NCI-H524 treated with DMSO at 0.1 percent for 48 hours (cell line): ENCODE measurements around the gene GAB3.
"Not testable (repeated sequence)": the region's sequence is repeated elsewhere in the genome, so short reads cannot be mapped to it uniquely, and the experiment has no call there.

ENCODE experiments used
- DNase-seq: peaks from one replicate; lab custom pipeline; 2025; lab: John Stamatoyannopoulos, UW

GAB3 gene

DNA sequence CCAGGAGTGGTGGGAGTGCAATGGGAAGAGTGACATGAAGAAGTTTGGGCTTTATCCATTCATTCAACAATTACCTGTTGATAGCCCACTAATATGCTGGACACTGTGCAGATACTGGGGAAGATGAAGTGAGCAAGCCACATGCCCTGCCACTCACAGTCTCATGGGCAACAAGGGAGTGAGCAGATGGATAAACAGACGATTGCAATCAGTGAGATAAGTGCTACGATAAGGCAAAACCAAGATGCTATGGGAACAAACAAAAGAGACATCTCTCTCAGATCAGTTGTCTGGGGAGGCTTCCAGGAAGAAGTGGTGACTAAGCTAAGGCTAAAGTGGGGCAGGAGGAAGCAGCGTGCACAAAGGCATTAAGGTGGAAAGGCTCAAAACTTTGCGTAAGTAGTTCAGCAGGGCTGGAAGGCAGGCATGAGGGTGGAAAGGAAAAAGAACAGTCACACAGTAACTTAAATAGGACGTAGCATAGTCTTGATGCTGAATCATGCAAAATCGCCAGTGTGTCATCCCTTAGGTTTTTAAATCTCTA is 31.7 kb downstream of the GAB3 start:
- DNase-seq = no peak

DNA sequence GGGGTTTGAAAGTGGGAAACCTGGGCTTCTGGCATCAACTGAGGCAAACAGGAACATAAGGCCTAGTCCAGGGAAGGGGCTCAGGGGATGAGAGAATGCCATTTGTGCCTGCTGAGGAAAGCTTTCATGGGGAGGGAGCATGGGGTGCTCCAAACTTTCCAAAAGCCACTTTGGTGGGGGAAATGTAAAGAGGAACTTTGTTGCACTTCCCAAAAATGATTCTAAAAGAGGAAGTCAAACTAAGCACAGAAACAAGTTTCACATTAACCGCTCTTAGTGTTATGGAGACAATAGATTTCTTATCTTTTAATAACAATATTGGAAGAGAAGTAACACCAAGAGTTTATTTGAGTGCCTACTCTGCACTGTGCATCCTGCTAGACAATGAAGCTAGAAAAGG is 32.3 kb downstream of the GAB3 start:
- no peak for DNase-seq

DNA sequence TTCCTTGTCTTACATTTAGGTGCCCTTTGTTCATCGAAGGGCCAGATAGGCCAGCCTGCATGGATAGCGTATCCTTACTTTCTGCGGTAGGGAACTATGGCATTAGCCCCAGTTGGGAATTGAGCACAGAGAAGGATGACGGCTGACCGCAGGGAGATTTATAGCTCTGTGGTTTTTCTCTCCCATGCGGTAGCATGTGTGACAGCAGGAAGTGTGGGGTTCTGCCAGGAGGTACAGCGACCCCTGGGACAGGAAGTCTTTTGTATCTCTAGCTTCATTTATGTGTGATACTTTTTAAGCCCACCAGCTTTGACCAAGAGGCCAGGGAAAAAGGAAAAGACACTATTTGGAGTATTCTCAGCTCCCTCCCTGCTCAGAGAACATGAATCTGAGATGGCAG is 33.1 kb downstream of the GAB3 start:
- DNase-seq = no peak

DNA sequence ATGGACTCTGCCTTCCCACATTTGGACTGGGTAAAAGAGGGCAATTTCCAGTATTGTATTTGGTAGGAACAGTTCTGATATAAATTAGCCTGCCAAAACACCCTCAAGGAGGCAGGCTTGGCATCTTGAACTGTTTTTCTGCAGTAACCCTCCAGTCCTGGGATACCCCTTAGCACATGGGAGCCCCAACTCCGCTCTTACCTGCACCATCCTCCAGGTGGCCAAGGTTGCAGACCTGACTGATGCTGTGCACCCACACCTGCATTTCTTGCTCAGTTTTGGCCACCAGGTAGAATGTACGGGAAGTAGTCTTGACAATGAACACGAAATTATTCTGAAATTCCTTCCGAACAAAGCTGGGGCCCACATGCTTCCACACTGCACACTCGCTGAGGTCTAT is 35.1 kb downstream of the GAB3 start:
- no peak for DNase-seq

DNA sequence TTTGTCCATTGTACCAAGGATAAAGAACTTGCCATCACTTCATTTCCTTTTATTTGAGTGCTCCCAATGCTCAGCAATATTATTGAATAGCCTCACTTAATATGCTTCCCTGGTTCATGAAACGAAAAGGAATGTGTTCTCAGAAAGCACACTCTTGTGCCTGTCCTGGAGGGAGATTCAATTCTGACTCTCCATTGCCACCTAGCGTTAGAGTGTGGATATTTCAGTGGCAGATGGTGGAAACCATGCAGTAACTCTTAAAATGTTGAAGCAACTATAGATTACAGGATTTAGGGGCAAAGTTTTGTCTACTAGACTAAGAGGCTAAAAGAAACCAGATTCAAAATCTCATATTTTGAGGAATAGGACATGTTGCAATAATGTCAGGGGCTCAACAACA is 36.0 kb downstream of the GAB3 start:
- DNase-seq = no peak

DNA sequence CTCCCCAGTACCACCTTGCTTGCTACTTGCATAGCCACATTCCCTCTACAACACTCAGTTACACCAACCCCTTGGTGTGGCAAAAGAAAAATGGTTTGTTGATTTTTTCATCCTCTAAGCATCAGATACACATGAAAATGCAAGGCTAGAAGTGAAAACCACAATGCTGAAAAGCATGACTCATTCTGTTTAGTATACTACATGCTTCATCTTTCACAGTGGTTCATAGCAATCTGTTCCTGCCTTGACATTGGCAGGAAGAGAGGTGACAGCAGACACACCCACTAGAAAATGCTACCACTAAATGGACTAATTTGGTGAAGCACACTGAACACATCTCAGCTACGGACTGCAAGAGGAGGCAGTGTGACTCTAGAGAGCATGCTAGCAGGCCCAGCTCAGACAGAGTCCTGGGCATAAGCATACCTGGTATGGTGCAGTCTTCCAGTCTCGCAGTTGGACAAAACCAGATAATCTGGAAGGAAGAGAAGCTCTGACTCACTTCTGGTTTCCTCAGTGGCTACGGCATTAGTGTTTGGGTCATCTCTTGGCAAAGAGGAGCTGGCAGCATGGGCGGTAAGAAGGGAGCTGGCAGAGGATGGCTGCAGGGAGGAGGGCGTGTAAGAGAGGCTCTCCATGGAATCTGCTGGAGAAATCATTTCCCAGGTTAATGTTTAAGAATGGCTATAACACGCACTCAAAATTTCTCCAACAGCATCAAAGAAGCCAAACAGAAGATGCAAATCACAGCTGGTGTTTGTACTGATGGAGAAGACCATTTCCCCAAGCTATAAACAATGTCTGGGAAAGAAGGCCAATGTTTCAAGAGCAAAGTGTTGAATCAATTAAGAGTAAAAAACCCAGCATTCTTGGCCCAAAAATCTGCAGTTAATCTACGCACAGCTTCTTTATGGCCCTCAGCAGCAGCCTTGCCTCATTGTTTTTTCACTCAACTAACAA is 37.8 kb downstream of the GAB3 start:
- DNase-seq = no peak

DNA sequence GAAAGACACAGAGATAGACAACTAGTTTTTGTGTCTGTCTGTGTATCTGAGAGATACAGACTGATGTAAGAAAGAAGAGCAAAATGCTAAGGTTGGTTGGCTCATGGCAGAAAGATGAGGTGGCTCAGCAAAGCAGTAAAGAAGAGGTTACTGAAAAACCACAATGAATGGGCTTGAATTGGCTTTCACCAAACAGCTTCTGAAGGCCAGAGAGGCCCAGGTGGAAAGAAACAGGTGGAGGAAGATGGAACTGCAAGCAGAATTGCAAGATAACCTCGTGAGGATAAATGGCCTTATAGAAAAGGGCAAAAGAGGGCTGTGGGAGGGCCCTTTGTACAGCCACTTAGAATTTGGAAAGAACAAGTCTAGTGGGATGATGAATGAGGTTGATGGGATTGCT is 39.6 kb downstream of the GAB3 start:
- DNase-seq = no peak

DNA sequence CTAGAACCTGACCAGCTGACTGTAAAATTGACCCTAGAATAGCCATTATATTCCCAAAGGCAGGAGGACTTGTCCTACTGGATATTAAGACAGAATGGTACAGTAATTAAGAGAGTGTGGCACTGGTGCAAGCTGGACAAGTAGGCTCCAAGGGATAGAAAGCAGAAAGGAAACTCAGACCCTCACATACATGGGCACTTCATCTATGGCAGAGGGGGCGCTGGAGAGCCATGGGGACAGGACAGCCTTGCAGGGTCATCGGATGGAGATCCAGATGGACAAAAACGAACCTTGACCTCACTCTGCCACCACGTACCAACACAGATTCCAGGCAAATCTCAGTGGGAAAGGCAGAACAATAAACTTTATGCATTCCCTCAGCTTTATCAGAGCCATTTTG is 40.6 kb downstream of the GAB3 start:
- no peak for DNase-seq

DNA sequence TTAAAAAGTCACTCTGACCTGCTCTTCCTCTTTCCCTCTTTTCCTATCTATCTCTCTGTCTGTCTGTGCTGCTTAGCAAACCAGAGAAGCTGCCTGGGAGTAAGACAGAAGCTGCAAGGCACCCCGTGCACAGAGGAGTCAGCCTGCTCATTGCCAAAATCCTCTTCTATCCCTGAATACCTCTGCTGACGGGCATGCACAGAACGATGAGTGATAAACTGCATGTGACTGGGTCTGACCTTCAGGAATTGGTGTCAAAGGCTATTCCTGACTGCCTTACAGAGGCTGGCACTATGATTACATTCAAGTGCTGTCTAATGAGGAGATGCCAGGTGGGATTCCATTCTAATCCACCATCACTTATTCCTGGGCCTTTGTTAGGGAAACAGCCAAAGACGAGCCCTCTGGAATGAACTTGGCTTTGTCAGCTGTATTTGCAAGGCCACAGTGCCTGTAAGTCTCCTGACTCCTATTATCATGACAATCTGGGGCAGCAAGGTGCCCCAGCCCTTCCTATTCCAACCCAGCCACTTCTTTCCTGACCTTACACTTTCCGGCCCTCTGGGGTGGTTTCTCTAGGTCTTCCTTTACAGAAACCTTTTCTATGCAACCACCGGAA is 52.1 kb downstream of the GAB3 start:
- no peak for DNase-seq

DNA sequence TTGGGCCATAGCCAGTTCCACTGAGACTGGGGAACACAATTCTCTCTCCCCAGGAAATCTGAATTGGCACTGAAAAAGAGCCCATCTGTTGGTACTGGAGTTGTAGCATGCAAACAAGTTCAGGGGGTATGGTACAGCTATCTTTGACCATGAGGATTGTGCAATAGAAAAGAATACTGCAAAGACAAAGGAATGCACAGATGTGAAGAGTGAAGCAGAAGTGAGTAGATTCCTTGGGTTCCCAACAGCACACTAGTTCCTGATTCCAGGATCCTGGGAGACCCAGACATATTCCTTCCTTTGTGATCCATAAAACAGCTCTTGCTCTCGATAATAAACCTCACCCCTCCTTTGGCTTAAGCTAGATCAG is 54.2 kb downstream of the GAB3 start:
- DNase-seq = no peak

DNA sequence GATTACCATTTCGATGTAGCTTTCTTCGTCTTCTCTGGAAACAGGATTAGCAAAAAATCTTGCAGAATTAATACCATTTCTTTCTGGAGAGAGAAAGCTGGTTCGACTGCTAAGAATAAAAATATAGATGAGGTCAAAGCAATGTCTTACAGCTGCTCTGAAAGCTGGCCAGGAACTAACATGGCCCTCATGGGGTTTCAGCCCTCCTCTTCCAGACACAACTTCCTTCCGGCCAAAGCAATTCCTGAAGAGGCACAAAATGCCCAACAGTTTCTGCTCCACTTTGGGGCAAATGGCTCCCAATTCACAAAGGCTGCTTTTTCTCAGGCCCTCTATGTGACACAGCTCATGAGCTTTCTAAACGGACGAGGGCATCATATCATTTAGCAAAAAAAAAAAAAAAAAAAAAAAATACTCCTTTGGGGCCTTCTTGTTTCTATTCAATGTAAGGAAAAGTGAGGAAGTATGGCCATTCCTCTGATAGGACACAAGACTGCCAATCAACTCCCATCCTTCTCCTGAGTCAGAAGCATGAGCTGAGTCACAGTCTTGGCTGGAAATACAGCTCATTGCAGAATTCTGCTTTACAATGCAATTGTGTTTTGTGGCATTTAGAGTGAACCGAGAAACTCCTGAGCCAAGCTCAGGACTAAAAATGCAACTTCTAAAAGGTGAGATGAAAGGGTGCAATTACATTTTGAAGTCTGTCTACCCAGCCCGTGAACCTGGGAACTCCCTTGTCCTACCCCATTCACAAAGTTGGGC is 54.8 kb downstream of the GAB3 start:
- DNase-seq = no peak

DNA sequence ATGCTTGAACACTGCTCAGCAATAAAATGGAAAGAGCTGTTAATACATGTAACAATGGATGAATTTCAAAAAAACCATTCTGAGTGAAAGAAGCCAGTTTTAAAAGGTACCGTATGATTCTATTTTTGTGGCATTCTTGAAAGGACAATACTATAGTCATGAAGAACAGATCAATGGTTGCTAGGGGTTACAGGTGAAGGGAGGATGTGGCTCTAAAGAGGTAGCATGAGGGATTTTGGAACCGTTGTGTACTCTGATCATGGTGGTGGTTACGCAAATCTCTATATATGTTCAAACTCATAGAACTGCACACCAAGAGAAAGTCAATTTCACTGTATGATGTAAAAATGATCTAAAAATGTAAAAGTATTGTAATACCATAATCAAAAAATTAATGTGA is 57.5 kb downstream of the GAB3 start:
- DNase-seq = no peak

DNA sequence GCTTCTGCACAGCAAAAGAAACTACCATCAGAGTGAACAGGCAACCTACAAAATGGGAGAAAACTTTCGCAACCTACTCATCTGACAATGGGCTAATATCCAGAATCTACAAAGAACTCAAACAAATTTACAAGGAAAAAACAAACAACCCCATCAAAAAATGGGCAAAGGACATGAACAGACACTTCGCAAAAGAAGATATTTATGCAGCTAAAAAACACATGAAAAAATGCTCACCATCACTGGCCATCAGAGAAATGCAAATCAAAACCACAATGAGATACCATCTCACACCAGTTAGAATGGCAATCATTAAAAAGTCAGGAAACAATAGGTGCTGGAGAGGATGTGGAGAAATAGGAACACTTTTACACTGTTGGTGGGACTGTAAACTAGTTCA is 60.4 kb downstream of the GAB3 start:
- DNase-seq = not testable (repeated sequence)

DNA sequence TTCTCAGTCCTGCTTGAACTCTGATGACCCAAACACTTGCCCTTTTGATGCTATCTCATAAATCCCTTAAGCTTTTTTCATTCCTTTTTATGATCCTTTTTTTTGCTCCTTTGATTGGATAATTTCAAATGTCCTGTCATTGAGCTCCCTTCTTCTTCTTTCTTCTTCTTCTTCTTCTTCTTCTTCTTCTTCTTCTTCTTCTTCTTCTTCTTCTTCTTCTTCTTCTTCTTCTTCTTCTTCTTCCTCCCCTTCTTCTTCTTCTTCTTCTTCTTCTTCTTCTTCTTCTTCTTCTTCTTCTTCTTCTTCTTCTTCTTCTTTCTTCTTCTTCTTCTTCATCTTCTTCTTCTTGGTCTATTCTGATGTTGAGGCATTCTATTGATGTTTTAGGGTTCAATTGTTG is 78.8 kb downstream of the GAB3 start:
- DNase-seq = not testable (repeated sequence)

DNA sequence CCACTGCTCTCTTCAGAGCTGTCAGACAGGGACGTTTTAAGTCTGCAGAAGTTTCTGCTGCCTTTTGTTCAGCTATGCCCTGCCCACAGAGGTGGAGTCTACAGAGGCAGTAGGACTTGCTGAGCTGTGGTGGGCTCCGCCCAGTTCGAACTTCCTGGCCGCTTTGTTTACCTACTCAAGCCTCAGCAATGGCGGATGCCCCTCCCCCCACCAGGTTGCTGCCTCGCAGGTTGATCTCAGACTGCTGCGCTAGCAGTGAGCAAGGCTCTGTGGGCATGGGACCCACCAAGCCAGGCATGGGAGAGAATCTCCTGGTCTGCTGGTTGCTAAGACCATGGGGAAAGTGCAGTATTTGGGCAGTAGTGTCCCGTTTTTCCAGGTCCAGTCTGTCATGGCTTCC is 80.0 kb downstream of the GAB3 start:
- DNase-seq = not testable (repeated sequence)

DNA sequence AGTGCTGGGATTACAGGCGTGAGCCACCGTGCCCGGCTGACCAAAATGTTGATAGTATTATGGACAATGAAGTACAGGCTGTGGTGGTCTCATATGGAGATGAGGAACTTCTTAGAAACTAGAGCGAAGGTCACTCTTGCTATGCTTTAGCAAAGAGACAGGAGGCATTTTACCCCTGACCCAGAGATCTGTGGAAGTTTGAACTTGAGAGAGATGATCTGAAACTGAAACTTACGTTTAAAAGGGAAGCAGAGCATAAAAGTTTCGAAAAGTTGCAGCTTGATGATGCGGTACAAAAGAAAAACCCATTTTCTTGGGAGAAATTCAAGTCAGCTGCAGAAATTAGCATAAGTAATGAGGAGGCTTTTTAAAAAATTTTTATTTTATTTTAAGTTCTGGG is 89.0 kb downstream of the GAB3 start:
- DNase-seq = no peak

DNA sequence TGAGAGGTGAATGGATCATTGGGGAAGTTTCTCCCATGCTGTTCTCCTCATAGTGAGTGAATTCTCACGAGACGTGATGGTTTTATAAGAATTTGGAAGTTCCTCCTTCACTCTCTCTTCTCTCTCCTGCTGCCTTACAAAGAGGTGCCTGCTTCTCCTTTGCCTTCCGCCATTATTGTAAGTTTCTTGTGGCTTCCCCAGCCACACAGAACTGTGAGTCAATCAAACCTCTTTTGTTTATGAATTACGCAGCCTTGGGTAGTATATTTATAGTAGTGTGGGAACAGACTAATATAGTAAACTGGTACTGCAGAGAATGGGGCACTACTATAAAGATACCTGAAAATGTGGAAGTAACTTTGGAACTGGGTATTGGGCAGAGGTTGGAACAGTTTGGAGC is 89.7 kb downstream of the GAB3 start:
- DNase-seq = no peak

DNA sequence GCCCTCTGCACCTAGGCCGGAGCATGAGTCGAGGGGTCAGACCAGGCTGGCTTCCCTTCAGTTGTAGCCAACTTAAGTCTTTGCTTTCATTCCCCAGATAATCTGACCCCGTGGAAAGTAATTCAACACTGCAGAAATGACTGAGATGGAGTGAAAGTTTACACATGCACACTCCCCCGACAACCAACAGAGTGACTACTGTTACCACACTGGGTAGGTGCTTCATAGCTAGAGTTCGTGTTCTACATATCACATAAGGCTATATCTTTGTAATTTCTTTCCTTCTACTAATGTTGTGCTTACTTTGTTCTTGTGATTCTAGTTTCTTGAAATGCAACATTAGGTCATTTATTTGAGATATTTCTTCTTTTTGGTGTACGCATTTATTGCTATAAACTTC is 90.3 kb downstream of the GAB3 start:
- no peak for DNase-seq

DNA sequence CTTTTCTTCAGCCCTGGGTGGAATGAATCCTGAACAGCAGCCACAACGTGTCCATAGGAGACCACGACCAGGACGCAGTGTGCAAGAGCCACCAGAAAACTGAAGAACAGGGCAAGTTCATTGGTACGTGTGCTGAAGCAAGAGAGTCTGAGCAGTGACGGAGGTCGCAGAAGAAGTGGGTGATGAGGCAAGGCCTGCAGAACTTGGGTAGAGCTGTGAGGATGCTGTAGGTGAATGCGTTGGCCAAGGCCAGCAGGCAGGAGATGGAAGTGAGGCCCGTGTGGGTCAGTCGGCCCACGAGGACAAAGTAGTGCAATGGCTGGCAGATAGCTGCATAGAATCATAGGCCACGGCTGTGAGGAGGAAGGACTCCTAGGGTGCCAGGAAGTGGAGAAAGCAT is 91.9 kb downstream of the GAB3 start:
- no peak for DNase-seq

DNA sequence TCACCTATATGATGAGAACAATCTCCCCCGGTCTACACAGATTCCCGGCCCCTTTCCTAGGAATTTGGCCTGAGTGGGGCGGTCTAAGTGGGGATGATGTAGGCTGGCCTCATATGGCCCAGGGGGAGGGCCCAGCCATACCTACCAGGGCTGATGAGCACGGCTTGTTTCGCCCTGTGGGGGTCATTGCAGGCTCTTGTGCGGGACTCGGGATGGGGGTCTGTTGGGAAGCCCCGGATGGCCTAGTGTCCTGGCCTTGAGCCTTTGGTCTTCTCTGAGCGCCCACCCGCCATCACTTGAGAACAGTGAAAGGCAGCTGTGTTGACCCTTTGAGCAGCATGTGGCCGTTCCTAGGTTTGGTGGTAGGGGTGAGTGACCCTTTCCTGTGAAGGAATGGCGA is 92.7 kb downstream of the GAB3 start:
- no peak for DNase-seq

DNA sequence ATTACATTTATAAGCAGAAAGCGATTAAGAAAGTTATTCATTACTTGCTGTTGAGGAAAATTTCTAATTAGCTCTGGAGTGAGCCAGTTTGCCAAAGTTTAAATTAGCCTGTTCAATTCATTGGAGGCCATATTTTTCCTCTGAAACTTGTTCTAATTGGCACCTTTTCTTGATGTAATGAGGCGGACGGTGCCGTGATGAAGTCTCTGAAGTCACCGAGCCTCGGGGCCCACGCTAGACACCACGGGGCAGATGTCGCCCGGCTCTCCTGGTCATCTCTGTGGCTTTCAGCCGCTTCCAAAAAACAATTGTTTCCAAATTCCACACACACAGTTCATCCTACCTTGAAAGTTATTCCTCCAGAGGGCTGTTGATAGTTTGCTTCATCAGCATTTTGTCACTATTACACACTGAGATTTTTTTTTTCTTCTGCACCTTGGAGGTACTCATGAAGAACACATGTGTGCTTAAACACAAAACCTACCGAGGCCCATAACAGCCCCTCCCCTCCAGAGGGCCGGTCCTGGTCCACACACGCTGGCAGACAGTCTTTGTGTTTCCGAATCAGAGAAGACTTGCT is 93.6 kb downstream of the GAB3 start:
- DNase-seq = no peak

DNA sequence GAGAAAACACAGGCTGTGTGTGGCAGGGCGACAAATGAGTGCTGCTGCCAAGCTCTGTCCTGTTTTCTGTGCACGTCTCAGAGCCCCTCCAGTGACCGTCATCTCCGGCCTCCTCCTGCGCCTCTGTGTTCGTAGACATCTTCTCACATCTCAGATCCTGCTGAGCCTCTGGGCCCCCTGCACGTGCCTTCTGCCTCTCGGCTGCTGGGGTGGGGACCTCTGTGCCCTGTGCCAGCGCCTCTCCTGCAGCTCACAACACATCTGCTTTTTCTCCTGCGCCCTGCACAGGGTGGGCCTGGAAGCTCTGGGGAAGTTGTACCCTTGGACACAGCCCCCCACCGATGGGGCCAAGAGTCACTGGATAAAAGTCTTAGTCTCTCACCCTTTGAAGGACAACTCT is 95.1 kb downstream of the GAB3 start:
- DNase-seq = no peak
